Vagina (tissue), 2 donors: ENCODE data around the gene CMTM4.

ENCODE experiments used
- POLR2AphosphoS5 ChIP-seq, 2 donors: sonication (generic); formaldehyde crosslinking; IDR thresholded peaks; one replicate each; pipeline ENCODE4 v1.9.0; 2017; ENCODE audit warnings: antibody characterized with exemption in 2 of 2, mild to moderate bottlenecking in 2 of 2, low read depth in 1 of 2; ENCODE audit not compliant: insufficient read depth in 1 of 2
- TF ChIP-seq, protein P1 (sequence below), 3 experiments: fragments of 450-650 bp in 2 of 3; fragments of 200-600 bp in 1 of 3; sonication (generic) in 1 of 3; IDR thresholded peaks; one replicate each; pipeline ENCODE4 v1.5.1; 2017 to 2019; ENCODE audit warnings: antibody characterized with exemption in 3 of 3, mild to moderate bottlenecking in 2 of 3, moderate library complexity in 2 of 3

DNA sequence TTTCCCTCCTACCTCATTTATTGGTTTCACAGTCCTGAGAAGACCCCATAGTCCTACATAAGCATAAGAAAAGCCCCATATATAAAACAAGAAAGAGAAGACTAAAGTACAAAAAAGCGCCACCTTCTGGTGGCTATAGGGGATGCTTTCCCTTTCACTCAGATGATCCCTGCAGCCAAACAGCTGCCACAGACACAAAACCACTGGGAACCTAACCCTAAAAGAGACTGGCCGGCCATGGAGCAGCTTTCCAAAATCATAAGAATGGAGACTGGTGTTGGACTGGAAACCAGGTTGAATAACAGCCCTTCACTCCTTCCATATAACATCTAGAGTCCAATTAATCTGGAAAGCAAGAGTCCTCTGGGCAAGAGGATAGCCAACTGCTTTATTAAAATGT is 43.5 kb upstream of the CMTM4 start:
- TF ChIP-seq, protein P1, sequence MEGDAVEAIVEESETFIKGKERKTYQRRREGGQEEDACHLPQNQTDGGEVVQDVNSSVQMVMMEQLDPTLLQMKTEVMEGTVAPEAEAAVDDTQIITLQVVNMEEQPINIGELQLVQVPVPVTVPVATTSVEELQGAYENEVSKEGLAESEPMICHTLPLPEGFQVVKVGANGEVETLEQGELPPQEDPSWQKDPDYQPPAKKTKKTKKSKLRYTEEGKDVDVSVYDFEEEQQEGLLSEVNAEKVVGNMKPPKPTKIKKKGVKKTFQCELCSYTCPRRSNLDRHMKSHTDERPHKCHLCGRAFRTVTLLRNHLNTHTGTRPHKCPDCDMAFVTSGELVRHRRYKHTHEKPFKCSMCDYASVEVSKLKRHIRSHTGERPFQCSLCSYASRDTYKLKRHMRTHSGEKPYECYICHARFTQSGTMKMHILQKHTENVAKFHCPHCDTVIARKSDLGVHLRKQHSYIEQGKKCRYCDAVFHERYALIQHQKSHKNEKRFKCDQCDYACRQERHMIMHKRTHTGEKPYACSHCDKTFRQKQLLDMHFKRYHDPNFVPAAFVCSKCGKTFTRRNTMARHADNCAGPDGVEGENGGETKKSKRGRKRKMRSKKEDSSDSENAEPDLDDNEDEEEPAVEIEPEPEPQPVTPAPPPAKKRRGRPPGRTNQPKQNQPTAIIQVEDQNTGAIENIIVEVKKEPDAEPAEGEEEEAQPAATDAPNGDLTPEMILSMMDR (IDR thresholded peaks at IDR 0.05): no peak
- no peak for TF ChIP-seq POLR2AphosphoS5 (IDR thresholded peaks at IDR 0.05; ENCODE audit: insufficient read depth in 1 of 2, low read depth in 1 of 2)
